Germinal center (tissue), 1 donor: ENCODE results near the gene BCL6.
A peak's percentile ranks its signal among the peaks of the same experiment; 100 is the strongest.

Experiments used
- DNase-seq: peaks from one replicate; pipeline ENCODE4 v3.0.0; 2012; ENCODE audit warnings: mixed read lengths, low spot score

Gene BCL6

GRCh38 chr3:187759601-187760000, 14.3 kb upstream of the BCL6 start:
- DNase-seq = no peak

GRCh38 chr3:187758318-187758955, 13.2 kb upstream of the BCL6 start:
- no peak for DNase-seq

- DNase-seq = no peak
Measured at GRCh38 chr3:187753516-187753915, 8.2 kb upstream of the BCL6 start.

GRCh38 chr3:187750513-187751123, 5.3 kb upstream of the BCL6 start:
- no peak for DNase-seq

GRCh38 chr3:187750006-187750512, 4.8 kb upstream of the BCL6 start:
- no peak for DNase-seq

- peak; percentile 70 for DNase-seq
Measured at GRCh38 chr3:187748050-187748481, 2.8 kb upstream of the BCL6 start.

GRCh38 chr3:187747506-187747905, 2.2 kb upstream of the BCL6 start:
- DNase-seq = no peak

- DNase-seq = no peak
Measured at GRCh38 chr3:187746442-187747281, 1.4 kb upstream of the BCL6 start.

- DNase-seq = no peak
Measured at GRCh38 chr3:187746059-187746441, 782 bp upstream of the BCL6 start.

- DNase-seq = peak; percentile 30
Measured at GRCh38 chr3:187744169-187745151, 808 bp downstream of the BCL6 start.

- peak; percentile 42 for DNase-seq
Measured at GRCh38 chr3:187743195-187744141, 1.8 kb downstream of the BCL6 start.

GRCh38 chr3:187742351-187743171, 2.7 kb downstream of the BCL6 start:
- peak; percentile 38 for DNase-seq

- peak; percentile 72 for DNase-seq
Measured at GRCh38 chr3:187741403-187742350, 3.6 kb downstream of the BCL6 start.

- peak; percentile 69 for DNase-seq
Measured at GRCh38 chr3:187740421-187741399, 4.6 kb downstream of the BCL6 start.

- peak; percentile 84 for DNase-seq
Measured at GRCh38 chr3:187739561-187740332, 5.5 kb downstream of the BCL6 start.

- peak; percentile 36 for DNase-seq
Measured at GRCh38 chr3:187739094-187739560, 6.1 kb downstream of the BCL6 start.
